NT2/D1 (cell line): ENCODE results near the gene CDYL2.

Experiments used
- SUZ12 ChIP-seq: IDR thresholded peaks from 2 replicates; pipeline ENCODE4 v1.6.1; 2011; ENCODE audit not compliant: insufficient read length, insufficient read depth; ENCODE audit errors: extremely low read depth
- ZNF274 ChIP-seq: IDR thresholded peaks from 2 replicates; pipeline ENCODE4 v1.6.1; 2011; ENCODE audit warnings: mild to moderate bottlenecking, low read depth, low read length

DNA sequence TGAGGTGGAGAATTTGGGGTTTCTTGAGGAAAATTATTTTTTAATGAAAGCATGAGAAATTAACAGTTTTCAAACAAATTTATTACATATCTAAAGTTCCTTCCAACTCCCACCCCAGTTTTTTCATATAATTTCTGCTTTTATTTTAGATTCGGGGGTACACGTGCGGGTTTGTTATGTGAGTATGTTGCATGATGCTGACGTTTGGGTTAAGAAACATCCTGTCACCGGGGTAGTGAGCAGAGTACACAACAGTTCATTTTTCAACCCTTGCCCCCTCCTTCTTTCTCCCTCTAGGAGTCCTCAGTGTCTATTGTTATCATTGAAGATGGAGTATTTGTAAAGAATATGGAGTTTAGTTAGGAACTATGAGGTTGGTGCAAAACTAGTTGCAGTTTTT is 31.8 kb upstream of the CDYL2 start:
- TF ChIP-seq ZNF274 (no peak), SUZ12 (no peak)
